Activated gamma-delta T cell (primary cell): ENCODE data around the gene LRR1.
"Not testable (repeated sequence)": the region's sequence is repeated elsewhere in the genome, so short reads cannot be mapped to it uniquely, and the experiment has no call there.

ENCODE experiments used
- DNase-seq: peaks from one replicate; lab custom pipeline; 2025; lab: John Stamatoyannopoulos, UW

LRR1 gene

GRCh38 chr14:49623941-49624839 is 25.4 kb downstream of the LRR1 start:
- no peak for DNase-seq

- DNase-seq: peak; percentile 91
Measured at GRCh38 chr14:49633640-49634546, 35.2 kb downstream of the LRR1 start.

- peak; percentile 55 for DNase-seq
Measured at GRCh38 chr14:49634547-49635334, 36.0 kb downstream of the LRR1 start, which contains the start of gene DNAAF2. TSS of gene DNAAF2 (minus strand) at chr14:49635244. CDS start at chr14:49635149, 95 bp downstream.

GRCh38 chr14:49636866-49637265 is 38.1 kb downstream of the LRR1 start:
- DNase-seq: no peak

- DNase-seq: no peak
Measured at GRCh38 chr14:49637534-49638078, 38.9 kb downstream of the LRR1 start.

- DNase-seq: no peak
Measured at GRCh38 chr14:49640540-49641417, 42.0 kb downstream of the LRR1 start.

- DNase-seq: no peak
Measured at GRCh38 chr14:49641697-49642129, 43.0 kb downstream of the LRR1 start.

- DNase-seq: no peak
Measured at GRCh38 chr14:49642163-49642562, 43.4 kb downstream of the LRR1 start.

GRCh38 chr14:49653508-49653907 is 54.8 kb downstream of the LRR1 start:
- DNase-seq: no peak

GRCh38 chr14:49654511-49654910 is 55.8 kb downstream of the LRR1 start:
- DNase-seq: no peak

- DNase-seq: not testable (repeated sequence)
Measured at GRCh38 chr14:49657500-49657899, 58.8 kb downstream of the LRR1 start.

- no peak for DNase-seq
Measured at GRCh38 chr14:49659526-49660455, 61.1 kb downstream of the LRR1 start.
